Lower lobe of right lung (tissue), 2 donors: ENCODE data around the gene FBXO39. TPM values are rescaled to one million over a fixed set of nuclear protein-coding genes. Genes with fewer than 3 reads are reported as not detected.
A peak's percentile ranks its signal among the peaks of the same experiment; 100 is the strongest.

Source experiments
- ATAC-seq, 2 donors: fragments of 200-7000 bp; cut with Tn5 transposase; one replicate each; pipeline ENCODE4 v1.9.1; 2020 to 2022; ENCODE audit warnings: mild to moderate bottlenecking in 2 of 2, moderate library complexity in 2 of 2
- DNase-seq: peaks from one replicate; pipeline ENCODE4 v3.0.0-alpha.2; 2020
- H3K27ac ChIP-seq: fragments of 200-600 bp; one replicate; pipeline ENCODE4 v1.8.0; 2022
- H3K27me3 ChIP-seq: fragments of 200-600 bp; one replicate; pipeline ENCODE4 v1.8.0; 2022; ENCODE audit warnings: low read depth
- H3K36me3 ChIP-seq: fragments of 200-600 bp; one replicate; pipeline ENCODE4 v1.8.0; 2022; ENCODE audit warnings: mild to moderate bottlenecking
- H3K4me1 ChIP-seq: fragments of 200-600 bp; one replicate; pipeline ENCODE4 v1.8.0; 2022
- H3K4me3 ChIP-seq: fragments of 200-600 bp; one replicate; pipeline ENCODE4 v1.8.0; 2022; ENCODE audit warnings: mild to moderate bottlenecking
- H3K9me3 ChIP-seq: fragments of 200-600 bp; one replicate; pipeline ENCODE4 v1.8.0; 2022
- intact Hi-C: fragments of 100-400 bp; cut with DNase I; formaldehyde crosslinking; loops from one replicate; pipeline ENCODE4 v1.11.0; 2022
- total RNA-seq: library from RNA; stranded (reverse); fragmentation: NEBNext Ultra II Directional; extraction: Animal tissue kit (Norgen Biotek cat#: 25700); gene quantifications from one replicate; pipeline ENCODE4 v1.2.1, GENCODE V29; 2021
- TF ChIP-seq, protein P1 (sequence below): fragments of 200-600 bp; IDR thresholded peaks from one replicate; pipeline ENCODE4 v1.8.0; 2022; ENCODE audit warnings: antibody characterized with exemption, mild to moderate bottlenecking
- donor health status: DM: no; HTN: yes; CAD: no; lungs with severe emphysema.

Gene FBXO39
- total RNA-seq, 1 donor from 2014 or later = not detected

GRCh38 chr17:6753006-6753445, 23.0 kb upstream of the FBXO39 start:
- TF ChIP-seq, protein P1, sequence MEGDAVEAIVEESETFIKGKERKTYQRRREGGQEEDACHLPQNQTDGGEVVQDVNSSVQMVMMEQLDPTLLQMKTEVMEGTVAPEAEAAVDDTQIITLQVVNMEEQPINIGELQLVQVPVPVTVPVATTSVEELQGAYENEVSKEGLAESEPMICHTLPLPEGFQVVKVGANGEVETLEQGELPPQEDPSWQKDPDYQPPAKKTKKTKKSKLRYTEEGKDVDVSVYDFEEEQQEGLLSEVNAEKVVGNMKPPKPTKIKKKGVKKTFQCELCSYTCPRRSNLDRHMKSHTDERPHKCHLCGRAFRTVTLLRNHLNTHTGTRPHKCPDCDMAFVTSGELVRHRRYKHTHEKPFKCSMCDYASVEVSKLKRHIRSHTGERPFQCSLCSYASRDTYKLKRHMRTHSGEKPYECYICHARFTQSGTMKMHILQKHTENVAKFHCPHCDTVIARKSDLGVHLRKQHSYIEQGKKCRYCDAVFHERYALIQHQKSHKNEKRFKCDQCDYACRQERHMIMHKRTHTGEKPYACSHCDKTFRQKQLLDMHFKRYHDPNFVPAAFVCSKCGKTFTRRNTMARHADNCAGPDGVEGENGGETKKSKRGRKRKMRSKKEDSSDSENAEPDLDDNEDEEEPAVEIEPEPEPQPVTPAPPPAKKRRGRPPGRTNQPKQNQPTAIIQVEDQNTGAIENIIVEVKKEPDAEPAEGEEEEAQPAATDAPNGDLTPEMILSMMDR = no peak
- no peaks in the 10 kb centered on the region for H3K36me3 ChIP-seq
- H3K27ac ChIP-seq = peak overlapping the region; percentile 86
- DNase-seq (peak; percentile 56), ATAC-seq (peak; percentile 66 to 72)
- no peaks in the 10 kb centered on the region for H3K9me3 ChIP-seq
- intact Hi-C loops = no loop called here
- peaks cover 56% of the 10 kb centered on the region for H3K4me1 ChIP-seq
- H3K4me3 ChIP-seq = no peak overlapping the region
- H3K27me3 ChIP-seq = no peaks in the 10 kb centered on the region

- intact Hi-C loops = no loop called here
- TF ChIP-seq, protein P1 = no peak
- Histone ChIP-seq H3K4me3 (no peak overlapping the region), H3K27me3 (no peaks in the 10 kb centered on the region), H3K9me3 (no peaks in the 10 kb centered on the region), H3K27ac (peak overlapping the region; percentile 86), H3K4me1 (peaks cover 57% of the 10 kb centered on the region), H3K36me3 (no peaks in the 10 kb centered on the region)
- ATAC-seq (no peak), DNase-seq (no peak)
Observed at GRCh38 chr17:6753546-6753945, 22.5 kb upstream of the FBXO39 start.

DNA sequence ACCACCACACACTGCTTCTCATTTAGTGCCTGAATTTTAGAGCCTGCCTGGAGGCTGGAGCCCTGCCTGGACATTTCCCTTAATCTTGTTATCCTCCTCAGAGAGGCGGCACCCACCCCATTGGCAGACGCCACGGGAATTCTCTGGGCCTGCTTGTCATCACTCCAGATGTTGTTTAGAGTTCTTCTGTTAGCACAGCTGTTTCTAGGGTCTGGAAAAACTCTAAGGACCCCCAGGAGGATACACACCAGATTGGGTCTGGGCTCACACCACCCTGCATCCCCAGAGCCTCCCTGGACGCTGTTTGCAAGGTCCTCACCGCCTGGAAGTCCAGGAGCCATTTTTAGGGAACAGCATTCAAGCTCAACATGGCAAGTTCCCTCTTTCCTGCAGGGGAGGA, 20.7 kb upstream of the FBXO39 start:
- H3K9me3 ChIP-seq = no peaks in the 10 kb centered on the region
- no peaks in the 10 kb centered on the region for H3K27me3 ChIP-seq
- TF ChIP-seq, protein P1 = no peak
- intact Hi-C loops = no loop called here
- H3K27ac ChIP-seq = peak overlapping the region; percentile 84
- no peak for DNase-seq
- ATAC-seq = peak; percentile 3 to 8
- peak overlapping the region; percentile 73 for H3K4me3 ChIP-seq
- H3K4me1 ChIP-seq = peaks cover 57% of the 10 kb centered on the region
- H3K36me3 ChIP-seq = peaks cover 15% of the 10 kb centered on the region

DNA sequence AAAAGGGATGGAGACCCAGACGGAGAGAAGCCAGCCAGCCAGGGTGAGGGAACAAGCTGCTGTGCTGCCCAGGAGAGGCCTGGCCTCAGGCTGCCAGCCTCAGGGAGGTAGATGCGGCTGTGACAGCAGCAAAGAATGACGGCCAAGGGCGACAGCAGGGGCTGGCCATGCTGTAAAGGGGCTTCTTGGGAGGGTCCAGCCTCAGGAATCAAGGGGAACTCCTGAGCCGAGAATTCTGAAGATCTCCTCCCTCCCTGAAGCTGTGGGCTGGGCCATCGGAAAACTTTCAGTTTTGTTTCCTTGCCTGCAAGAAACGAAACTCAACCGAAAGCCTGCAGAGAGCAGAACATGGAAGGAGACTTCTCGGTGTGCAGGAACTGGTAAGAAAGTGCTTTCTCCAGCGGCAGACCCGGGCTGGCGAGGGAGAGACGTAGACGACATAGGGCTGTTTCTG, 20.3 kb upstream of the FBXO39 start, which contains the start of gene XAF1:
TSS of gene XAF1 (plus strand) at position 316 of the 454 bp plus-strand sequence. CDS start at position 349, 33 bp downstream.
- DNase-seq = peak; percentile 52
- Histone ChIP-seq H3K36me3 (peaks cover 20% of the 10 kb centered on the region), H3K4me1 (peaks cover 57% of the 10 kb centered on the region), H3K9me3 (no peaks in the 10 kb centered on the region), H3K4me3 (peak within 1 kb of the TSS; percentile 73), H3K27me3 (no peaks in the 10 kb centered on the region), H3K27ac (peak within 1 kb of the TSS; percentile 84)
- TF ChIP-seq, protein P1 = no peak
- peak; percentile 67 to 79 for ATAC-seq
- intact Hi-C loops = no loop called here

GRCh38 chr17:6756425-6757031, 19.5 kb upstream of the FBXO39 start:
- no peaks in the 10 kb centered on the region for H3K27me3 ChIP-seq
- H3K27ac ChIP-seq = peak overlapping the region; percentile 84
- peaks cover 56% of the 10 kb centered on the region for H3K4me1 ChIP-seq
- DNase-seq (no peak), ATAC-seq (peak; percentile 2 to 6)
- peaks cover 28% of the 10 kb centered on the region for H3K36me3 ChIP-seq
- no peaks in the 10 kb centered on the region for H3K9me3 ChIP-seq
- TF ChIP-seq, protein P1 = no peak
- intact Hi-C loops = no loop called here
- H3K4me3 ChIP-seq = peak overlapping the region; percentile 73
